H1 (cell line): Measurements from ENCODE around the gene SPTBN1. TPM values are rescaled to one million over a fixed set of nuclear protein-coding genes. Genes with fewer than 3 reads are reported as not detected.

ENCODE experiments used
- CTCF ChIA-PET: fragments of 300-600 bp; sonication (Branson Sonifier 250); formaldehyde crosslinking; loops from one replicate; lab custom pipeline; 2021; ENCODE audit not compliant: partially characterized antibody; lab: Charles Lee
- POLR2A ChIA-PET: fragments of 300-600 bp; sonication (Branson Sonifier 250); formaldehyde crosslinking; loops from one replicate; lab custom pipeline; 2021; ENCODE audit warnings: inconsistent platforms; ENCODE audit not compliant: partially characterized antibody; lab: Charles Lee
- DNase-seq, 2 experiments: peaks; one replicate each; pipeline versions ENCODE4 v3.0.0 to v3.0.0-alpha.2; 2010 to 2022; ENCODE audit warnings: low spot score in 2 of 2, low read depth in 1 of 2, mixed read lengths in 1 of 2
- FAIRE-seq: peaks from 2 replicates; lab custom pipeline; 2011; peaks lifted over from hg19 to GRCh38; lab: Jason Lieb, UNC
- H2AFZ ChIP-seq: 2 replicates; pipeline ENCODE4 v1.8.1; 2012; ENCODE audit warnings: low read length, inconsistent platforms
- H2AK5ac ChIP-seq: 2 replicates; pipeline ENCODE4 v1.6.1; 2013; ENCODE audit warnings: low read depth, low read length
- H2BK120ac ChIP-seq: replicated peaks from 2 replicates; pipeline ENCODE3; 2013; ENCODE audit warnings: low read depth, low read length, inconsistent platforms
- H2BK12ac ChIP-seq: 2 replicates; pipeline ENCODE4 v1.6.1; 2013; ENCODE audit warnings: low read depth, low read length
- H2BK15ac ChIP-seq: 2 replicates; pipeline ENCODE4 v1.6.1; 2013; ENCODE audit warnings: low read length
- H2BK20ac ChIP-seq: 2 replicates; pipeline ENCODE4 v1.6.1; 2013; ENCODE audit warnings: low read length
- H2BK5ac ChIP-seq: 2 replicates; pipeline ENCODE4 v1.6.1; 2013; ENCODE audit warnings: low read depth, low read length
- H3K14ac ChIP-seq: 2 replicates; pipeline ENCODE4 v1.6.1; 2013; ENCODE audit warnings: inconsistent platforms; ENCODE audit not compliant: insufficient read length
- H3K18ac ChIP-seq: 2 replicates; pipeline ENCODE4 v1.6.1; 2013; ENCODE audit warnings: low read length; ENCODE audit errors: extremely low read depth
- H3K23ac ChIP-seq: 2 replicates; pipeline ENCODE4 v1.6.1; 2013; ENCODE audit warnings: inconsistent platforms; ENCODE audit not compliant: insufficient read length
- H3K23me2 ChIP-seq: 2 replicates; pipeline ENCODE4 v1.6.1; 2013; ENCODE audit warnings: low read depth, low read length
- H3K27ac ChIP-seq: 2 replicates; pipeline ENCODE4 v1.6.1; 2011; ENCODE audit warnings: low read depth, low read length, inconsistent platforms
- H3K27me3 ChIP-seq, 4 experiments: replicated peaks in 1 of 4; 1 replicate in 1 of 4; 2 replicates in 3 of 4; pipeline versions ENCODE4 v1.6.1 to v1.8.1; 2011 to 2013; ENCODE audit warnings: low read length in 3 of 4, mild to moderate bottlenecking in 3 of 4, inconsistent platforms in 2 of 4, mixed read lengths in 2 of 4, moderate library complexity in 1 of 4; ENCODE audit not compliant: control insufficient read depth in 3 of 4, insufficient read depth in 3 of 4; ENCODE audit errors: extremely low read depth in 1 of 4
- H3K36me3 ChIP-seq, 4 experiments: 2 replicates each; pipeline versions ENCODE4 v1.6.1 to v1.8.1; 2011 to 2013; ENCODE audit warnings: mild to moderate bottlenecking in 4 of 4, low read length in 3 of 4, moderate library complexity in 2 of 4, control low read depth in 1 of 4, inconsistent platforms in 1 of 4; ENCODE audit not compliant: insufficient read depth in 4 of 4, control insufficient read depth in 2 of 4
- H3K4ac ChIP-seq: replicated peaks from 2 replicates; pipeline ENCODE3; 2013; ENCODE audit warnings: low read length, low read depth, mixed read lengths, inconsistent platforms; ENCODE audit not compliant: insufficient read length
- H3K4me1 ChIP-seq, 4 experiments: replicated peaks in 1 of 4; 1 replicate in 1 of 4; 2 replicates in 3 of 4; pipeline versions ENCODE4 v1.6.1 to v1.8.1; 2011 to 2013; ENCODE audit warnings: low read length in 3 of 4, inconsistent platforms in 2 of 4, mixed read lengths in 1 of 4; ENCODE audit not compliant: insufficient read depth in 4 of 4, control insufficient read depth in 3 of 4
- H3K4me2 ChIP-seq, 2 experiments: 2 replicates each; pipeline versions ENCODE4 v1.6.1 to v1.8.1; 2011 to 2013; ENCODE audit warnings: low read depth in 2 of 2, low read length in 2 of 2, control low read depth in 1 of 2, inconsistent platforms in 1 of 2, mild to moderate bottlenecking in 1 of 2; ENCODE audit not compliant: insufficient read depth in 1 of 2
- H3K4me3 ChIP-seq, 4 experiments: fragments of 200-600, 300-600 bp in 1 of 4; sonication (generic), shearing (Covaris generic), sonication (Bioruptor Twin) in 1 of 4; 2 replicates each; pipeline versions ENCODE4 v1.5.1 to v1.8.1; 2011 to 2016; ENCODE audit warnings: low read length in 4 of 4, low read depth in 3 of 4, control low read depth in 2 of 4, inconsistent platforms in 2 of 4, mild to moderate bottlenecking in 2 of 4, mixed read lengths in 1 of 4, moderate library complexity in 1 of 4; ENCODE audit not compliant: insufficient read depth in 2 of 4; ENCODE audit errors: extremely low read depth in 1 of 4
- H3K56ac ChIP-seq: replicated peaks from 2 replicates; pipeline ENCODE3; 2013; ENCODE audit warnings: low read depth, mild to moderate bottlenecking, mixed read lengths, low read length, inconsistent platforms; ENCODE audit not compliant: insufficient read length
- H3K79me1 ChIP-seq: 2 replicates; pipeline ENCODE4 v1.6.1; 2013; ENCODE audit warnings: low read depth, low read length, control low read depth
- H3K79me2 ChIP-seq, 2 experiments: 2 replicates each; pipeline versions ENCODE4 v1.6.1 to v1.8.1; 2012 to 2013; ENCODE audit warnings: low read length in 2 of 2, mild to moderate bottlenecking in 2 of 2, inconsistent platforms in 1 of 2; ENCODE audit not compliant: insufficient read depth in 2 of 2, control insufficient read depth in 1 of 2
- H3K9ac ChIP-seq, 4 experiments: replicated peaks in 1 of 4; 1 replicate in 1 of 4; 2 replicates in 3 of 4; pipeline versions ENCODE4 v1.6.1 to v1.8.1; 2011 to 2013; ENCODE audit warnings: low read depth in 3 of 4, low read length in 3 of 4, control low read depth in 2 of 4, mild to moderate bottlenecking in 2 of 4, moderate library complexity in 2 of 4, inconsistent platforms in 1 of 4; ENCODE audit errors: extremely low read depth in 1 of 4
- H3K9me3 ChIP-seq, 2 experiments: 2 replicates each; pipeline versions ENCODE4 v1.6.1 to v1.8.1; 2012 to 2013; ENCODE audit warnings: mild to moderate bottlenecking in 2 of 2, moderate library complexity in 2 of 2, control low read depth in 1 of 2, inconsistent platforms in 1 of 2, low read depth in 1 of 2, low read length in 1 of 2, mixed read lengths in 1 of 2; ENCODE audit not compliant: insufficient read depth in 2 of 2
- H4K20me1 ChIP-seq, 2 experiments: replicated peaks in 1 of 2; 2 replicates each; pipeline versions ENCODE3 to v1.8.1; 2011 to 2013; ENCODE audit warnings: inconsistent platforms in 2 of 2, low read length in 2 of 2, mild to moderate bottlenecking in 1 of 2; ENCODE audit not compliant: insufficient read depth in 2 of 2, control insufficient read depth in 1 of 2
- H4K5ac ChIP-seq: 2 replicates; pipeline ENCODE4 v1.6.1; 2013; ENCODE audit warnings: low read length, low read depth, mixed read lengths, inconsistent platforms; ENCODE audit not compliant: insufficient read length
- H4K8ac ChIP-seq: 2 replicates; pipeline ENCODE4 v1.8.0; 2013; ENCODE audit warnings: mild to moderate bottlenecking, moderate library complexity, low read length, inconsistent platforms; ENCODE audit not compliant: insufficient read depth; ENCODE audit errors: extremely low read depth
- H4K91ac ChIP-seq: replicated peaks from 2 replicates; pipeline ENCODE3; 2013; ENCODE audit warnings: low read length, mixed read lengths, inconsistent platforms; ENCODE audit not compliant: insufficient read length
- GTF2F1 ChIP-seq: IDR thresholded peaks from 2 replicates; pipeline ENCODE4 v1.6.1; 2012; ENCODE audit warnings: low read depth, low read length, improper control_type of control experiment, borderline replicate concordance
- PHF8 ChIP-seq: fragments of 200-600 bp; sonication (generic); conservative IDR thresholded peaks from 2 replicates; pipeline ENCODE4 v1.7.1; 2012; ENCODE audit warnings: low read depth, mild to moderate bottlenecking, inconsistent platforms, low read length, moderate library complexity
- YY1 ChIP-seq: IDR thresholded peaks from 2 replicates; pipeline ENCODE4 v1.6.1; 2011; ENCODE audit warnings: low read depth, mild to moderate bottlenecking, low read length
- WGBS, 2 experiments: shearing (Covaris generic) in 1 of 2; methylation state at CpG; one replicate each; pipeline versions ENCODE4 v1.1.6 to v1.1.7; 2013 to 2015; ENCODE audit warnings: low lambda C conversion rate in 2 of 2, mixed read lengths in 2 of 2, inconsistent platforms in 1 of 2, low coverage in 1 of 2, missing lambda C conversion rate in 1 of 2; ENCODE audit not compliant: insufficient replicate concordance in 2 of 2, insufficient coverage in 1 of 2, insufficient read length in 1 of 2; ENCODE audit errors: extremely low coverage in 1 of 2, missing lambda C conversion rate in 1 of 2; 5-methylcytosine and 5-hydroxymethylcytosine counted together
- polyA plus RNA-seq, 7 experiments: library from polyadenylated mRNA; depleted of rRNA in 3 of 7; stranded (reverse) in 5 of 7; unstranded in 2 of 7; fragments of >200 nt in 5 of 7; fragments of 200-250 nt in 2 of 7; gene quantifications; 1 replicate in 5 of 7; 2 replicates in 1 of 7; 4 replicates in 1 of 7; pipeline versions ENCODE4 v1.2.1 to v1.2.3, GENCODE V29; 2011 to 2013; ENCODE audit warnings: missing spikeins in 2 of 7, mixed read lengths in 2 of 7
- total RNA-seq: library from RNA; stranded (reverse); fragmentation: NEBNext Ultra II Directional; extraction: Animal tissue kit (Norgen Biotek cat#: 25700); gene quantifications from 2 replicates; pipeline ENCODE4 v1.2.1, GENCODE V29; 2021

SPTBN1 gene
- total and polyA plus RNA-seq, 2 of the 8 experiments (the other 6 are each of a cell fraction or from before 2014, with no cell fraction given): 31.8 to 180 TPM

DNA sequence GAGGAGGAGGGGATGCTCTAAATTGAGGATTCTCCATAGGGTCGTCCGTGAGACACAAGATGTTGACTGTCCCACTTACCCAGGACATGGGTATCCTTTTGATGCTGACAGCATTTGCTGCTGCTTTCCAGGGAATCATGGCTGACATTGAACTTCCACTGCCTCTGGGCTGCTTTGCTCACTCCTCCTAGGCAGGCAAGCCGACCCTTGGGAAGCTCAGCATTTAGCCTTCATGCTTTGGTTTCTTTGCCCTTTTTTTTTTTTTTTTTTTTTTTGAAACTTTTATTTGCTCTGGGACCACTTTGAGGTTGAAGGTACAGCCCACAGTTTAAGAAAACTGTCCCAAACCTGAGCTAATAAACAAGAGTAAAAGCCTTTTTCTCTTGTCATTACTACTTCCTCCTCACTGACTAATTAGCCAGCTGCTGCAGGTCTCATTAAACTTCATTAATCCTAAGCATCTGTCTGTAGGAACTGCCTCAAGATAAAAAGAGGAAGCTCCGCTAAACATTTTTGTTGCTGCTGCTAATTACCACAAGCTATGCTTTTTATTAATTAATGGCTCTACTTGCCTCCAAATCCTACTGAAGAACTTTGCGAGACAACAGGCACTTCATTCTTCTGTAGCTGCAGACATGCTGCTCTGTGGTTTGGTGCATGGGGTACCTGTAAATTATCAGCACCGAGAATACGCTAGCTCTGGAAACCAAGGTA lies 125.4 kb downstream of the SPTBN1 start:
- Histone ChIP-seq H4K5ac (no peak overlapping the region), H3K4me3 (no peak overlapping the region), H3K56ac (no peak overlapping the region), H2AFZ (no peak overlapping the region), H3K9me3 (no peaks in the 10 kb centered on the region), H3K4ac (no peak overlapping the region), H2BK5ac (no peak overlapping the region), H2BK120ac (no peak overlapping the region), H4K20me1 (peaks cover 26 to 30% of the 10 kb centered on the region in 2 experiments), H3K27ac (no peak overlapping the region), H4K8ac (no peak overlapping the region), H3K36me3 (no peaks in the 10 kb centered on the region), H2BK12ac (no peak overlapping the region), H3K79me1 (peaks cover 14% of the 10 kb centered on the region; the same call in 1 of the 2 replicates), H2BK20ac (no peak overlapping the region), H3K27me3 (no peaks in the 10 kb centered on the region), H4K91ac (no peak overlapping the region), H3K14ac (no peak overlapping the region), H3K79me2 (peaks cover 18 to 96% of the 10 kb centered on the region in 2 experiments), H3K4me1 (peaks cover 4 to 22% (median 15%) of the 10 kb centered on the region in 4 experiments; a peak in 6 of 7 replicates), H2BK15ac (no peak overlapping the region), H3K18ac (no peak overlapping the region), H3K9ac (no peak overlapping the region), H3K23me2 (no peaks in the 10 kb centered on the region), H2AK5ac (no peak overlapping the region), H3K4me2 (no peak overlapping the region), H3K23ac (no peak overlapping the region)
- 89% methylated on average over 7 of the region's 7 CpGs; no CpG with 5 or more reads in 1 of the 2 experiments for WGBS, 2 experiments
- DNase-seq (no peak), FAIRE-seq (no peak)
- ChIA-PET CTCF (interaction anchor here (0.6 to 1.2 kb wide), 7 partner anchors 13 to 1079 kb away, joined by 3 to 6 read pairs (median 3); no protein-coding TSS in a partner anchor), POLR2A (interaction anchor here (0.7 to 1.8 kb wide), 3 partner anchors 11 to 24 kb away, joined by 3 to 7 read pairs (median 4); no protein-coding TSS in a partner anchor)
- TF ChIP-seq PHF8 (no peak), YY1 (0 out of 2 replicates have a peak, but pooled peaks have one; percentile 13), GTF2F1 (no peak)
